Measurements from ENCODE around the gene FRS2.

The FRS2 gene

GRCh38 chr12:69468237-69469026 is 1.8 kb upstream of the FRS2 start:
- Histone ChIP-seq H3K9me3 (ENCODE audit: control insufficient read depth, low read length) (no peaks in the 10 kb centered on the region), H3K9ac (ENCODE audit: low read length) (no peak overlapping the region), H3K36me3 (ENCODE audit: control insufficient read depth, insufficient read depth, low read length) (no peaks in the 10 kb centered on the region), H3K4me3 (ENCODE audit: low read length) (no peak overlapping the region), H3K27me3 (ENCODE audit: control insufficient read depth, insufficient read depth, low read length) (no peaks in the 10 kb centered on the region), H3K4me1 (ENCODE audit: control insufficient read depth, insufficient read depth, low read length) (peaks cover 8% of the 10 kb centered on the region)

- H3K27me3 ChIP-seq (ENCODE audit: control insufficient read depth, insufficient read depth, low read length): no peaks in the 10 kb centered on the region
- peak overlapping the region; percentile 94 for H3K9ac ChIP-seq (ENCODE audit: low read length)
- H3K36me3 ChIP-seq (ENCODE audit: control insufficient read depth, insufficient read depth, low read length): no peaks in the 10 kb centered on the region
Measured at GRCh38 chr12:69469854-69470188, 367 bp upstream of the FRS2 start.

GRCh38 chr12:69471076-69471430 is 865 bp downstream of the FRS2 start:
- Histone ChIP-seq H3K4me3 (ENCODE audit: low read length) (peak overlapping the region; percentile 93), H3K9ac (ENCODE audit: low read length) (peak overlapping the region; percentile 94), H3K36me3 (ENCODE audit: control insufficient read depth, insufficient read depth, low read length) (no peaks in the 10 kb centered on the region), H3K27me3 (ENCODE audit: control insufficient read depth, insufficient read depth, low read length) (no peaks in the 10 kb centered on the region), H3K4me1 (ENCODE audit: control insufficient read depth, insufficient read depth, low read length) (peaks cover 18% of the 10 kb centered on the region), H3K9me3 (ENCODE audit: control insufficient read depth, low read length) (no peaks in the 10 kb centered on the region)

More at GRCh38 chr12:69469854-69470188, 367 bp upstream of the FRS2 start:
- H3K9me3 ChIP-seq (ENCODE audit: control insufficient read depth, low read length): no peaks in the 10 kb centered on the region
- H3K4me3 ChIP-seq (ENCODE audit: low read length): peak overlapping the region; percentile 93
- peaks cover 8% of the 10 kb centered on the region for H3K4me1 ChIP-seq (ENCODE audit: control insufficient read depth, insufficient read depth, low read length)

GRCh38 chr12:69471667-69472385 is 1.6 kb downstream of the FRS2 start:
- Histone ChIP-seq H3K4me1 (ENCODE audit: control insufficient read depth, insufficient read depth, low read length) (peaks cover 21% of the 10 kb centered on the region), H3K9me3 (ENCODE audit: control insufficient read depth, low read length) (no peaks in the 10 kb centered on the region), H3K27me3 (ENCODE audit: control insufficient read depth, insufficient read depth, low read length) (no peaks in the 10 kb centered on the region), H3K9ac (ENCODE audit: low read length) (no peak overlapping the region), H3K4me3 (ENCODE audit: low read length) (no peak overlapping the region), H3K36me3 (ENCODE audit: control insufficient read depth, insufficient read depth, low read length) (no peaks in the 10 kb centered on the region)

GRCh38 chr12:69473262-69473661 is 3.1 kb downstream of the FRS2 start:
- no peak overlapping the region for H3K9ac ChIP-seq (ENCODE audit: low read length)
- no peaks in the 10 kb centered on the region for H3K36me3 ChIP-seq (ENCODE audit: control insufficient read depth, insufficient read depth, low read length)
- H3K27me3 ChIP-seq (ENCODE audit: control insufficient read depth, insufficient read depth, low read length): no peaks in the 10 kb centered on the region
- H3K9me3 ChIP-seq (ENCODE audit: control insufficient read depth, low read length): no peaks in the 10 kb centered on the region
- H3K4me1 ChIP-seq (ENCODE audit: control insufficient read depth, insufficient read depth, low read length): peaks cover 21% of the 10 kb centered on the region
- no peak overlapping the region for H3K4me3 ChIP-seq (ENCODE audit: low read length)

- Histone ChIP-seq H3K9ac (ENCODE audit: low read length) (no peak overlapping the region), H3K27me3 (ENCODE audit: control insufficient read depth, insufficient read depth, low read length) (no peaks in the 10 kb centered on the region), H3K4me1 (ENCODE audit: control insufficient read depth, insufficient read depth, low read length) (peaks cover 21% of the 10 kb centered on the region), H3K36me3 (ENCODE audit: control insufficient read depth, insufficient read depth, low read length) (no peaks in the 10 kb centered on the region), H3K4me3 (ENCODE audit: low read length) (no peak overlapping the region), H3K9me3 (ENCODE audit: control insufficient read depth, low read length) (no peaks in the 10 kb centered on the region)
Measured at GRCh38 chr12:69474456-69474855, 4.3 kb downstream of the FRS2 start.

- no peak overlapping the region for H3K9ac ChIP-seq (ENCODE audit: low read length)
- no peaks in the 10 kb centered on the region for H3K36me3 ChIP-seq (ENCODE audit: control insufficient read depth, insufficient read depth, low read length)
- H3K9me3 ChIP-seq (ENCODE audit: control insufficient read depth, low read length): no peaks in the 10 kb centered on the region
- peaks cover 21% of the 10 kb centered on the region for H3K4me1 ChIP-seq (ENCODE audit: control insufficient read depth, insufficient read depth, low read length)
- H3K4me3 ChIP-seq (ENCODE audit: low read length): no peak overlapping the region
- H3K27me3 ChIP-seq (ENCODE audit: control insufficient read depth, insufficient read depth, low read length): no peaks in the 10 kb centered on the region
Measured at GRCh38 chr12:69475237-69475975, 5.2 kb downstream of the FRS2 start.

- Histone ChIP-seq H3K4me1 (ENCODE audit: control insufficient read depth, insufficient read depth, low read length) (peaks cover 15% of the 10 kb centered on the region), H3K4me3 (ENCODE audit: low read length) (no peak overlapping the region), H3K36me3 (ENCODE audit: control insufficient read depth, insufficient read depth, low read length) (no peaks in the 10 kb centered on the region), H3K9ac (ENCODE audit: low read length) (no peak overlapping the region), H3K27me3 (ENCODE audit: control insufficient read depth, insufficient read depth, low read length) (no peaks in the 10 kb centered on the region), H3K9me3 (ENCODE audit: control insufficient read depth, low read length) (no peaks in the 10 kb centered on the region)
Measured at GRCh38 chr12:69476276-69477017, 6.3 kb downstream of the FRS2 start.

GRCh38 chr12:69479675-69480074 is 9.5 kb downstream of the FRS2 start:
- H3K27me3 ChIP-seq (ENCODE audit: control insufficient read depth, insufficient read depth, low read length): no peaks in the 10 kb centered on the region
- no peaks in the 10 kb centered on the region for H3K9me3 ChIP-seq (ENCODE audit: control insufficient read depth, low read length)
- peaks cover 17% of the 10 kb centered on the region for H3K4me1 ChIP-seq (ENCODE audit: control insufficient read depth, insufficient read depth, low read length)
- H3K4me3 ChIP-seq (ENCODE audit: low read length): no peak overlapping the region
- H3K9ac ChIP-seq (ENCODE audit: low read length): no peak overlapping the region
- no peaks in the 10 kb centered on the region for H3K36me3 ChIP-seq (ENCODE audit: control insufficient read depth, insufficient read depth, low read length)

- Histone ChIP-seq H3K4me1 (ENCODE audit: control insufficient read depth, insufficient read depth, low read length) (peaks cover 11% of the 10 kb centered on the region), H3K9me3 (ENCODE audit: control insufficient read depth, low read length) (no peaks in the 10 kb centered on the region), H3K4me3 (ENCODE audit: low read length) (no peak overlapping the region), H3K36me3 (ENCODE audit: control insufficient read depth, insufficient read depth, low read length) (no peaks in the 10 kb centered on the region), H3K9ac (ENCODE audit: low read length) (no peak overlapping the region), H3K27me3 (ENCODE audit: control insufficient read depth, insufficient read depth, low read length) (no peaks in the 10 kb centered on the region)
Measured at GRCh38 chr12:69480698-69481097, 10.5 kb downstream of the FRS2 start.

- Histone ChIP-seq H3K4me1 (ENCODE audit: control insufficient read depth, insufficient read depth, low read length) (peaks cover 6% of the 10 kb centered on the region), H3K9me3 (ENCODE audit: control insufficient read depth, low read length) (no peaks in the 10 kb centered on the region), H3K27me3 (ENCODE audit: control insufficient read depth, insufficient read depth, low read length) (no peaks in the 10 kb centered on the region), H3K9ac (ENCODE audit: low read length) (no peak overlapping the region), H3K36me3 (ENCODE audit: control insufficient read depth, insufficient read depth, low read length) (no peaks in the 10 kb centered on the region), H3K4me3 (ENCODE audit: low read length) (no peak overlapping the region)
Measured at GRCh38 chr12:69481133-69481532, 10.9 kb downstream of the FRS2 start.
